Adipocyte (in vitro differentiated cells): ENCODE data around the gene TRIL.

Experiments
- DNase-seq: peaks from one replicate; pipeline ENCODE4 v3.0.0-alpha.2; 2015; ENCODE audit warnings: low read depth
- H3K27me3 ChIP-seq: replicated peaks from 2 replicates; pipeline ENCODE4 v1.7.0; 2013; ENCODE audit warnings: mild to moderate bottlenecking, low read length, moderate library complexity; ENCODE audit not compliant: control insufficient read depth, insufficient read depth
- H3K36me3 ChIP-seq: 2 replicates; pipeline ENCODE4 v1.7.0; 2013; ENCODE audit warnings: low read length, mild to moderate bottlenecking, moderate library complexity; ENCODE audit not compliant: control insufficient read depth, insufficient read depth, severe bottlenecking
- H3K4me1 ChIP-seq: 2 replicates; pipeline ENCODE4 v1.7.0; 2013; ENCODE audit warnings: mild to moderate bottlenecking, low read length, moderate library complexity; ENCODE audit not compliant: control insufficient read depth, insufficient read depth
- H3K4me3 ChIP-seq: 2 replicates; pipeline ENCODE4 v1.7.0; 2013; ENCODE audit warnings: mild to moderate bottlenecking, low read length, moderate library complexity
- H3K9ac ChIP-seq: 2 replicates; pipeline ENCODE4 v1.7.0; 2013; ENCODE audit warnings: mild to moderate bottlenecking, low read length, moderate library complexity
- H3K9me3 ChIP-seq: 2 replicates; pipeline ENCODE4 v1.7.0; 2013; ENCODE audit warnings: mild to moderate bottlenecking, low read length, moderate library complexity; ENCODE audit not compliant: control insufficient read depth

TRIL gene

GRCh38 chr7:28905464-28905863 lies 52.7 kb downstream of the TRIL start:
- no peaks in the 10 kb centered on the region for H3K9me3 ChIP-seq
- H3K27me3 ChIP-seq: no peaks in the 10 kb centered on the region
- no peaks in the 10 kb centered on the region for H3K36me3 ChIP-seq
- no peak for DNase-seq
- no peak overlapping the region for H3K4me3 ChIP-seq
- peaks cover 10% of the 10 kb centered on the region for H3K4me1 ChIP-seq
- no peak overlapping the region for H3K9ac ChIP-seq

GRCh38 chr7:28904578-28905048 lies 53.5 kb downstream of the TRIL start:
- H3K27me3 ChIP-seq: no peaks in the 10 kb centered on the region
- DNase-seq: peak; percentile 65
- peaks cover 10% of the 10 kb centered on the region for H3K4me1 ChIP-seq
- peak overlapping the region; percentile 56 for H3K9ac ChIP-seq
- H3K9me3 ChIP-seq: no peaks in the 10 kb centered on the region
- peak overlapping the region; percentile 75 for H3K4me3 ChIP-seq
- no peaks in the 10 kb centered on the region for H3K36me3 ChIP-seq

GRCh38 chr7:28903730-28904577 lies 54.2 kb downstream of the TRIL start:
- H3K27me3 ChIP-seq: no peaks in the 10 kb centered on the region
- H3K4me3 ChIP-seq: peak overlapping the region; percentile 75
- no peaks in the 10 kb centered on the region for H3K9me3 ChIP-seq
- peak; percentile 42 for DNase-seq
- H3K9ac ChIP-seq: peak overlapping the region; percentile 56
- peaks cover 10% of the 10 kb centered on the region for H3K4me1 ChIP-seq
- no peaks in the 10 kb centered on the region for H3K36me3 ChIP-seq
